GM13977 (cell line): ENCODE measurements around the gene GAST.
A peak's percentile ranks its signal among the peaks of the same experiment; 100 is the strongest.
"Not testable (repeated sequence)": the region's sequence is repeated elsewhere in the genome, so short reads cannot be mapped to it uniquely, and the experiment has no call there.

ENCODE experiments used
- DNase-seq: peaks from one replicate; pipeline ENCODE4 v3.0.0; 2012; ENCODE audit warnings: low spot score
- in situ Hi-C: fragments of 300-500 bp; cut with MboI; formaldehyde crosslinking; loops from one replicate; pipeline ENCODE4 v1.12.0; 2022; ENCODE audit warnings: low sequenced_read_pairs, low pct_unique_long_range_greater_than_20kb, mixed read lengths, inconsistent platforms; ENCODE audit not compliant: unreplicated experiment
- TF ChIP-seq, protein P1 (sequence below): IDR thresholded peaks from 2 replicates; pipeline ENCODE4 v1.5.1; 2012; ENCODE audit warnings: mild to moderate bottlenecking, control low read depth; ENCODE audit not compliant: insufficient read depth; ENCODE audit errors: extremely low read depth, missing control alignments

GAST gene

DNA sequence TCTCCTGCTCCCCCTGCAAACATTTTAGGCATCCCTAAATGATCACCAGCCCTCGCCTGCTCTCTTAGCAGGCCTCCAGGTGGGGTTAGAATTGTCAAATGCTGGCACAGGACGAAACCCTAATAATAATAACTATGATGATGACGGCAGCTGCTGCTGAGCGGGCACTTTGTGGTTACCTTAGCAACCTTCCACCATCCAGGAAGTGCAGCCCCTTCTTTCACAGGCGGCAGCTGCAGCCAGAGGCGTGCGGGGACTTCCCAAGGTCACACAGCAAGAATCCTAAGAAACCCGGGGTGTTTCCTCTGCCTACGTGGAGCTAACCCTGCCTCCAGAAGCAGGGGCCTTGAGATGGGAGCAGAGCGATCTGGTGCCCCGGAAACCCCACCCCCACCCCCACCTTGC, 45.9 kb upstream of the GAST start:
- TF ChIP-seq, protein P1, sequence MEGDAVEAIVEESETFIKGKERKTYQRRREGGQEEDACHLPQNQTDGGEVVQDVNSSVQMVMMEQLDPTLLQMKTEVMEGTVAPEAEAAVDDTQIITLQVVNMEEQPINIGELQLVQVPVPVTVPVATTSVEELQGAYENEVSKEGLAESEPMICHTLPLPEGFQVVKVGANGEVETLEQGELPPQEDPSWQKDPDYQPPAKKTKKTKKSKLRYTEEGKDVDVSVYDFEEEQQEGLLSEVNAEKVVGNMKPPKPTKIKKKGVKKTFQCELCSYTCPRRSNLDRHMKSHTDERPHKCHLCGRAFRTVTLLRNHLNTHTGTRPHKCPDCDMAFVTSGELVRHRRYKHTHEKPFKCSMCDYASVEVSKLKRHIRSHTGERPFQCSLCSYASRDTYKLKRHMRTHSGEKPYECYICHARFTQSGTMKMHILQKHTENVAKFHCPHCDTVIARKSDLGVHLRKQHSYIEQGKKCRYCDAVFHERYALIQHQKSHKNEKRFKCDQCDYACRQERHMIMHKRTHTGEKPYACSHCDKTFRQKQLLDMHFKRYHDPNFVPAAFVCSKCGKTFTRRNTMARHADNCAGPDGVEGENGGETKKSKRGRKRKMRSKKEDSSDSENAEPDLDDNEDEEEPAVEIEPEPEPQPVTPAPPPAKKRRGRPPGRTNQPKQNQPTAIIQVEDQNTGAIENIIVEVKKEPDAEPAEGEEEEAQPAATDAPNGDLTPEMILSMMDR: no peak
- in situ Hi-C loops: loop anchor here (25.0 kb wide), 1 partner anchor 754 kb away; no protein-coding TSS in a partner anchor
- peak; percentile 53 for DNase-seq

DNA sequence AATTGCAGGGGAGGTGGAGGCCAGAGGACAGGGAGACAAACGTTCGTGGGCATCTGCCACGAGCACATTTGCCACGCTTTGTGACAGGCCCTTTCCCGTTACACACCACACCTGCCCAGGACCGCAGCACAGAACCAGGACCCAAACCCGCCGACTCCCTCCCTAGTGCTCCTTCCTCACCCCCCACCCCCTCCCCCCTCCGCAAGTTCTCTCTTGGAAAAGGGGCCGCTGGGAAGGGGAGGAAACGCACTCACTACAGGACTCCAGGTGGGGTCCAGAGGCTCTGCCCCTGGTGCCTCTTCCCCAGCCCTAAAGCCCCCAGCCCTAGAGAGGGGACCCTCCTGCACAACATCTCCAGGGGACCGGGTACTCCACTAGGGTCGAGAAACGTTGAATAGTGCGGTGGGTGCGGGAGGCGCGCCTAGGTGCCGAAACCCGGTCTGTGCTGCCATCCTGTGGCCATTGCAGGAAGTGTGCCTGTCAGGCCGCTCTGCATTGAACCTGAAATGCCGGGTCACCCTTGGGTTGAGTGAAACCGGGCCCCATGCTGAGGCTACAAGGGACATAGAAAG, 45.3 kb upstream of the GAST start:
- peak; percentile 86 for DNase-seq
- in situ Hi-C loops: loop anchor here (25.0 kb wide), 1 partner anchor 754 kb away; no protein-coding TSS in a partner anchor
- TF ChIP-seq, protein P1: peak; percentile 95

DNA sequence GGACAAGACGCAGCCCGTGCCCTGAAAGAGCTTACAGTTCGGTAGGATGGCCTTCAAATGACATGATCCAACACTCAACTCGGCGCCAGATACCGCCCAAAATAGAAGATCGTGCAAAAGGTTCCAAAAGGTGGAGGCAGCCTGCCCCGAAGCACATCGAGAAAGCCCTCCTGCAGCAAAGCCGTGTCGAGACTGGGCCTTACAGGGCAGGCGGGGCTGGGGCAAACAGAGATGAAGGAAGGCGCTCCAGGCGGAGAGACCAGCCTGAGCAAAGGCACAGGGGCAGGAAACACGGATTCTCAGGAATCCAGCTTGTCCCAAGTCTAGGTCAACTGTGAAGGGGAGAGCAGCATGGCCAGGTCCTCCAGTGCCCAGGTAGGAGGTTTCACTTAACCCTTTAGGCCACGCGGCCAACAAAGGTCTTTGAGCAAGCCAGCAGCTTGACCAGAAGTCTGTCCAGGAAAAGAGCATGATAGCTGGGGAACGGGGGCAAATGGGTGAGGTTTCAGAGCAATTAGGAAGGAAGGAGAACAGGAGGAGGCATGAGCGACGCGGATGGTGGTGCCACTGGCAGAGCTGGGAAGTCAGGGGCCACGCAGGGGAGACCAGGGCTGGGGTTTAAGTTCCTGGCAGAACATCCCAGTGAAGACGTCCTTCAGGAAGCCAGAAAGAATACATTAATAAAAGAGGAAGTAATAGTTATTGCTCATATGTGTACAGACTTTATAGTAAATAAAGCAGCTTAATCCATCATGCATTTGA, 44.7 kb upstream of the GAST start:
- peak; percentile 25 for DNase-seq
- TF ChIP-seq, protein P1: no peak
- in situ Hi-C loops: loop anchor here (25.0 kb wide), 1 partner anchor 755 kb away; no protein-coding TSS in a partner anchor

DNA sequence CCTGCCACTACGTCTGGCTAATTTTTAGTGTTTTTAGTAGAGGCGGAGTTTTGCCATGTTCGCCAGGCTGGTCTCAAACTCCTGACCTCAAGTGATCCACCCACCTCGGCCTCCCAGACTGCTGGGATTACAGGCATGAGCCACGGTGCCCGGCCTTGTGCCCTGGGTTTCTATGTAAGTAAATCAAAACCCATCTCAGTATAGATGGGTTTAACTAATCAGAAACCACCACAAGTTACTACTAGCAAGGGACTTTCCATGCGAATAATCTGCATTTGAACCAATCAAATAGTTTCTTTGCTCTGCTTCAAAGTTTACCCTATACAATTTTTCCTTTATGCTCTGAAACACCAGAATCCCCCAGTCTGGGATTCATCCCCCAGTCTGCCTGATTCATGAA, 40.0 kb upstream of the GAST start:
- in situ Hi-C loops: loop anchor here (25.0 kb wide), 1 partner anchor 760 kb away; no protein-coding TSS in a partner anchor

DNA sequence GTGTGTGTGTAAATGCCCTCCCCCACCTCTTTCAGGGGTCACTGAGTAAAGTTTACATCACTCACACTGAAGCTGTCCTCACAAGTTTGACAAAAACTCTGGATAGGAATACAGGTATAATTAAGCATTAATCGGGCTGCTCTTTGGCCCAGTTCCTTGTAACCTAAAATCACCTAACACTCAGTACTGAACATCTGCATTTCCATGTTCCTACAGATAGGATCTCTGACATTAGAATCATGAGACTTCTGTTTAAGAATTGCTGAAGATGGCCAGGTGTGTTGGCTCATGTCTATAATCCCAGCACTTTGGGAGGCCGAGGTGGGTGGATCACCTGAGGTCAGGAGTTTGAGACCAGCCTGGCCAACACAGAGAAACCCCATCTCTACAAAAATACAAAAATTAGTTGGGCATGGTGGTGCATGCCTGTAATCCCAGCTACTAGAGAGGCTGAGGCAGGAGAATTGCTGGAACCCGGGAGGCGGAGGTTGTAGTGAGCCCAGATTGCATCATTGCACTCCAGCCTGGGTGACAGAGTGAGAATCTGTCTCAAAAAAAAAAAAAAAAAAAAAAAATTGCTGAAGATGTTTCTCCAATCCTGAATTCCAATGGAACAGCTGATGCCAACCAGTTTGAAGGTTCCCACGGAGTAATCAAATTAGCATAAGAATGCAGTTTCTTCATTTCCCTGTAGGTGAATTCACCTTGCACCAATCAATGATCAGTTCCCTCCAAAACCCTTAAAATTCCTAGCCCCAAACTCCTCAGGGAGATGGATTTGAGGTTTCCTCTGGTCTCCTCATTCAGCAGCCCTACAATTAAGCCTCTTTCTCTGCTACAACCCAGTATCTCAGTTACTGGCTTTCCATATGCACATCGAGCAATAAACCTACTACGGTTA, 36.7 kb upstream of the GAST start:
- DNase-seq, in situ Hi-C loops: not testable (repeated sequence)

More for the DNA sequence above, 40.0 kb upstream of the GAST start:
- TF ChIP-seq, protein P1: no peak
- no peak for DNase-seq

DNA sequence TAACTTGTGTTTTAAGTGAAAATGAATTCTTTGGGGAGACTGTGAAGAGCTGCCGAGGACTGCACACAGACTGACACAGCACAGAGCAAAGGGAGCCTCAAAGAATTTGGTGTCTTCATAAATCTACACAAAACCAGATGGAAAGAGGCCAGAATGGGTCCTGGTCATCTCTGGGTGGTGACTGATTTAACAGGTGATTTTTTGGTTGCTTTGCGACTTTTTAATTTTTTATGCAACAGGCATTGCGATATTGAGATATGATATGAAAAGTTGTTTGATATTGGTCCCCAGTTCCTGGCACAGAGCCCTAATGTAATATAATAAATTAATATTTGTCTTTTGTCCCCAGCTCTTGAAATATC, 36.1 kb upstream of the GAST start:
- TF ChIP-seq, protein P1: no peak
- DNase-seq: no peak
- in situ Hi-C loops: no loop called here
